Upper lobe of right lung (tissue), 1 donor: ENCODE measurements around the gene KCNMA1. TPM values are rescaled to one million over a fixed set of nuclear protein-coding genes. Genes with fewer than 3 reads are reported as not detected.

Experiments used
- ATAC-seq: fragments of 200-7000 bp; cut with Tn5 transposase; one replicate; pipeline ENCODE4 v1.9.1; 2020; ENCODE audit warnings: mild to moderate bottlenecking, moderate library complexity
- DNase-seq: peaks from one replicate; pipeline ENCODE4 v3.0.0-alpha.2; 2020
- H3K27ac ChIP-seq: fragments of 200-600 bp; one replicate; pipeline ENCODE4 v1.8.0; 2022
- H3K27me3 ChIP-seq: fragments of 200-600 bp; one replicate; pipeline ENCODE4 v1.8.0; 2022; ENCODE audit warnings: mild to moderate bottlenecking
- H3K36me3 ChIP-seq: fragments of 200-600 bp; one replicate; pipeline ENCODE4 v1.8.0; 2022
- H3K4me1 ChIP-seq: fragments of 200-600 bp; one replicate; pipeline ENCODE4 v1.8.0; 2022
- H3K4me3 ChIP-seq: fragments of 200-600 bp; one replicate; pipeline ENCODE4 v1.8.0; 2022; ENCODE audit warnings: mild to moderate bottlenecking
- H3K9me3 ChIP-seq: fragments of 200-600 bp; one replicate; pipeline ENCODE4 v1.8.0; 2022
- CTCF ChIP-seq: fragments of 200-600 bp; IDR thresholded peaks from one replicate; pipeline ENCODE4 v1.8.0; 2022; ENCODE audit warnings: antibody characterized with exemption
- intact Hi-C: fragments of 100-400 bp; cut with DNase I; formaldehyde crosslinking; loops from one replicate; pipeline ENCODE4 v1.11.0; 2022
- total RNA-seq: library from RNA; stranded (reverse); fragmentation: NEBNext Ultra II Directional; extraction: Animal tissue kit (Norgen Biotek cat#: 25700); gene quantifications from one replicate; pipeline ENCODE4 v1.2.1, GENCODE V29; 2021
- donor health status: DM: no; HTN: yes; CAD: no; lungs with severe emphysema.

KCNMA1 gene
- total RNA-seq, 1 donor from 2014 or later = 26.3 TPM

- H3K27me3 ChIP-seq = no peaks in the 10 kb centered on the region
- TF ChIP-seq CTCF = no peak
- H3K9me3 ChIP-seq = no peaks in the 10 kb centered on the region
Observed at GRCh38 chr10:77620731-77621130, 16.9 kb downstream of the KCNMA1 start.

GRCh38 chr10:77619964-77620703, 17.5 kb downstream of the KCNMA1 start:
- H3K27ac ChIP-seq = no peak overlapping the region
- no peaks in the 10 kb centered on the region for H3K36me3 ChIP-seq
- H3K27me3 ChIP-seq = no peaks in the 10 kb centered on the region
- TF ChIP-seq CTCF = no peak
- intact Hi-C loops = no loop called here
- DNase-seq = no peak
- H3K9me3 ChIP-seq = no peaks in the 10 kb centered on the region
- H3K4me1 ChIP-seq = no peaks in the 10 kb centered on the region
- peak; percentile 67 for ATAC-seq
- H3K4me3 ChIP-seq = no peak overlapping the region

More at GRCh38 chr10:77620731-77621130, 16.9 kb downstream of the KCNMA1 start:
- ATAC-seq (peak; percentile 31), DNase-seq (no peak)
- Histone ChIP-seq H3K27ac (no peak overlapping the region), H3K36me3 (no peaks in the 10 kb centered on the region), H3K4me1 (no peaks in the 10 kb centered on the region), H3K4me3 (no peak overlapping the region)
- intact Hi-C loops = no loop called here

- ATAC-seq = no peak
- Histone ChIP-seq H3K36me3 (no peaks in the 10 kb centered on the region), H3K4me3 (no peak overlapping the region), H3K9me3 (no peaks in the 10 kb centered on the region), H3K4me1 (no peaks in the 10 kb centered on the region), H3K27me3 (no peaks in the 10 kb centered on the region), H3K27ac (no peak overlapping the region)
- DNase-seq = no peak
- TF ChIP-seq CTCF = no peak
- intact Hi-C loops = no loop called here
Observed at GRCh38 chr10:77618117-77618516, 19.5 kb downstream of the KCNMA1 start.

GRCh38 chr10:77616766-77617165, 20.8 kb downstream of the KCNMA1 start:
- no peak overlapping the region for H3K27ac ChIP-seq
- no peaks in the 10 kb centered on the region for H3K4me1 ChIP-seq
- no peaks in the 10 kb centered on the region for H3K9me3 ChIP-seq
- no peak for DNase-seq
- H3K36me3 ChIP-seq = no peaks in the 10 kb centered on the region
- ATAC-seq = no peak
- intact Hi-C loops = no loop called here
- no peak overlapping the region for H3K4me3 ChIP-seq
- no peaks in the 10 kb centered on the region for H3K27me3 ChIP-seq
- TF ChIP-seq CTCF = no peak

GRCh38 chr10:77614778-77615625, 22.6 kb downstream of the KCNMA1 start:
- Histone ChIP-seq H3K9me3 (no peaks in the 10 kb centered on the region), H3K27ac (no peak overlapping the region), H3K36me3 (no peaks in the 10 kb centered on the region), H3K4me1 (no peaks in the 10 kb centered on the region), H3K27me3 (no peaks in the 10 kb centered on the region), H3K4me3 (no peak overlapping the region)
- no peak for TF ChIP-seq CTCF
- intact Hi-C loops = no loop called here
- ATAC-seq = no peak
- no peak for DNase-seq
